CD8-positive, alpha-beta memory T cell (primary cell): Measurements from ENCODE around the gene AP3S2. TPM values are rescaled to one million over a fixed set of nuclear protein-coding genes. Genes with fewer than 3 reads are reported as not detected.
"Not testable (repeated sequence)": the region's sequence is repeated elsewhere in the genome, so short reads cannot be mapped to it uniquely, and the experiment has no call there.

Experiments used
- CTCF ChIA-PET: fragments of 350-600 bp; sonication (Branson Sonifier 250); formaldehyde crosslinking; loops from one replicate; lab custom pipeline; 2021; ENCODE audit warnings: antibody characterized with exemption; lab: Charles Lee
- POLR2A ChIA-PET: fragments of 350-600 bp; sonication (Branson Sonifier 250); formaldehyde crosslinking; loops from one replicate; lab custom pipeline; 2021; ENCODE audit warnings: antibody characterized with exemption; lab: Charles Lee
- DNase-seq, 5 donors: peaks; one replicate each; pipeline versions ENCODE4 v3.0.0 to v3.0.0-alpha.2; 2020 to 2022; ENCODE audit warnings: mixed read lengths in 1 of 5
- H3K27ac ChIP-seq: one replicate; pipeline ENCODE4 v1.7.0; 2013; ENCODE audit warnings: low read depth, mild to moderate bottlenecking, low read length, moderate library complexity
- H3K27me3 ChIP-seq: 2 replicates; pipeline ENCODE4 v1.7.0; 2013; ENCODE audit warnings: low read length, mild to moderate bottlenecking; ENCODE audit not compliant: insufficient read depth, poor library complexity, severe bottlenecking
- H3K36me3 ChIP-seq: 2 replicates; pipeline ENCODE4 v1.7.0; 2013; ENCODE audit warnings: mild to moderate bottlenecking, low read length, moderate library complexity; ENCODE audit not compliant: insufficient read depth
- H3K4me1 ChIP-seq: 2 replicates; pipeline ENCODE4 v1.7.0; 2013; ENCODE audit warnings: mild to moderate bottlenecking, low read length, moderate library complexity; ENCODE audit not compliant: insufficient read depth
- H3K4me3 ChIP-seq: 2 replicates; pipeline ENCODE4 v1.7.0; 2013; ENCODE audit warnings: mild to moderate bottlenecking, low read length
- H3K9me3 ChIP-seq: 2 replicates; pipeline ENCODE4 v1.7.0; 2013; ENCODE audit warnings: mild to moderate bottlenecking, low read length
- H3K27ac Mint-ChIP-seq, 8 donors: one replicate each; pipeline ENCODE4 v1.8.0; 2020 to 2021; ENCODE audit warnings: mixed read lengths in 8 of 8, mild to moderate bottlenecking in 6 of 8, inconsistent platforms in 3 of 8, moderate library complexity in 3 of 8
- H3K27me3 Mint-ChIP-seq, 2 donors: one replicate each; pipeline ENCODE4 v1.8.0; 2020 to 2021; ENCODE audit warnings: mixed read lengths in 2 of 2, mild to moderate bottlenecking in 1 of 2, moderate library complexity in 1 of 2
- H3K36me3 Mint-ChIP-seq, 3 donors: one replicate each; pipeline ENCODE4 v1.8.0; 2020 to 2021; ENCODE audit warnings: mixed read lengths in 3 of 3, inconsistent platforms in 1 of 3, mild to moderate bottlenecking in 1 of 3
- H3K4me1 Mint-ChIP-seq, 3 donors: one replicate each; pipeline ENCODE4 v1.8.0; 2020 to 2021; ENCODE audit warnings: mixed read lengths in 3 of 3, inconsistent platforms in 1 of 3, mild to moderate bottlenecking in 1 of 3
- H3K4me3 Mint-ChIP-seq, 7 donors: one replicate each; pipeline ENCODE4 v1.8.0; 2020 to 2021; ENCODE audit warnings: mixed read lengths in 7 of 7, mild to moderate bottlenecking in 6 of 7, moderate library complexity in 4 of 7, inconsistent platforms in 2 of 7
- H3K9me3 Mint-ChIP-seq, 5 donors: one replicate each; pipeline ENCODE4 v1.8.0; 2020 to 2022; ENCODE audit warnings: mixed read lengths in 5 of 5, mild to moderate bottlenecking in 3 of 5, moderate library complexity in 2 of 5, inconsistent platforms in 1 of 5
- polyA plus RNA-seq: library from polyadenylated mRNA; unstranded; fragments of 300-500 nt; fragmentation: Illumina TruSeq; gene quantifications from one replicate; pipeline ENCODE4 v1.2.3, GENCODE V29; 2021
- total RNA-seq, 2 experiments: library from RNA; stranded (reverse); gene quantifications; one replicate each; pipeline ENCODE4 v1.2.3, GENCODE V29; 2021

AP3S2 gene
- total and polyA plus RNA-seq, 3 experiments from 2014 or later = 23.5 to 35.8 (median 24.5) TPM

DNA sequence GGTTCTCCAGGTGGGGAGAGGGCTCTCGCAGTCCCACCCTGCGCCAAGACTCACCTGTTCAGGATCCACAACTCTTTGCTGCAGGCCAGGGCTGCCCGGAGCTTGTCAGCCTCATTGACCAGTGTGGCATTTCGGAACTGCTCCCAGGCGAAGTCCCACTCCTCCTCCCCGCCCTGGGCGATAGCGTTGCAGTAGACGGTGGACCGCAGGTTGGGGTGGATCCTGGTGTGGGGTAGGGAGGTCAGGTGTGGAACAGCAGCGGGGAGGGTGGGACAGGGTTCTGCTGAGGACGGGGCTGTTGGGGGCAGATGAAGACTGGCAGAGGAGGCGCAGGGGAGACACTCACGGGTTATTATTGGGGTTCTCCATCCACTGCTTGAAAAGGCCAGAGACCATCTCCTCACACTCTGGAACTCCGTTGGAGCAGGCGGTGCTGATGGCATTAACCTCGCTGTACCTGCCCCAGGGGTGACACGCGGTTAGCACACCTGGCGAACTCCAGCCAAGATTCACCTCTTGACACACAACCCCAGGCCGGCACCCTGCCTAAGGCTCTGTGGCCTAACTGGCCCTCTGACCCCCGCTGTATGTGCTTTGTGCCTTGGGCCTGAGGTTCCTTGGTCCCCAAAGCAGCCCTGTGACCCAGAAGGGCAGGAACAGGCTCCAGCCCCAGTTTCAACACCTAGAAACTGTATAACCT, 101.5 kb downstream of the AP3S2 start:
- H3K27me3 Mint-ChIP-seq = peaks cover 17 to 22% of the 10 kb centered on the region in 2 donors

DNA sequence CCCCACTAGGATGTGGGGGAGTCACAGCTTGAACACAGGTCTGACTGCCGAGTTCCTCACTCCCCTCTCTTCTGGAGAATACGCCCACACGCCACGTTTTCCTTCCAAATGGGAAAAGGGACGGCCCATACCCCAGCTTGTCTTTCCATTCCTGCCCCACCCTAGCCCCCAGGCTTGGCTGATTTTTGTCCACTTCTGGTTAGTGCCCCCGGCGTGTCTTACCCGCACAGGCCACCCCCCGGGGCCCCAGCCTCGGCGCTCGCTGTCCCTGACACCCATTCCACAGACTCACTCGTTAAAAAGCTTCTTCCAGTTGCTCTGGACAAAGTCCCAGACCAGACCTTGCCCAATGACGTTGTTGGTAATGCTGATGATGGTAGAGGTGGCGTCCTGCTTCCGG, 103.1 kb downstream of the AP3S2 start:
- Mint-ChIP-seq H3K9me3 (peaks cover 7 to 12% (median 10%) of the 10 kb centered on the region in 5 donors), H3K4me1 (no peaks in the 10 kb centered on the region), H3K27ac (no peak overlapping the region), H3K27me3 (peaks cover 19 to 21% of the 10 kb centered on the region in 2 donors), H3K36me3 (peaks cover 0 to 5% (median 0%) of the 10 kb centered on the region in 3 donors), H3K4me3 (no peak overlapping the region)
- ChIA-PET CTCF (no interaction called here), POLR2A (no interaction called here)
- DNase-seq = no peak
- Histone ChIP-seq H3K9me3 (no peaks in the 10 kb centered on the region), H3K27me3 (no peaks in the 10 kb centered on the region), H3K27ac (no peak overlapping the region), H3K4me3 (no peak overlapping the region), H3K36me3 (no peaks in the 10 kb centered on the region), H3K4me1 (no peaks in the 10 kb centered on the region)

More for the DNA sequence above, 101.5 kb downstream of the AP3S2 start:
- Mint-ChIP-seq H3K9me3 (peaks cover 12 to 23% (median 13%) of the 10 kb centered on the region in 5 donors), H3K4me3 (no peak overlapping the region), H3K27ac (no peak overlapping the region), H3K36me3 (peaks cover 0 to 5% (median 0%) of the 10 kb centered on the region in 3 donors), H3K4me1 (no peaks in the 10 kb centered on the region)
- Histone ChIP-seq H3K36me3 (no peaks in the 10 kb centered on the region), H3K27ac (no peak overlapping the region), H3K27me3 (no peaks in the 10 kb centered on the region), H3K9me3 (no peaks in the 10 kb centered on the region), H3K4me1 (no peaks in the 10 kb centered on the region), H3K4me3 (no peak overlapping the region)
- DNase-seq = no peak
- CTCF ChIA-PET = no interaction called here
- POLR2A ChIA-PET = no interaction called here

DNA sequence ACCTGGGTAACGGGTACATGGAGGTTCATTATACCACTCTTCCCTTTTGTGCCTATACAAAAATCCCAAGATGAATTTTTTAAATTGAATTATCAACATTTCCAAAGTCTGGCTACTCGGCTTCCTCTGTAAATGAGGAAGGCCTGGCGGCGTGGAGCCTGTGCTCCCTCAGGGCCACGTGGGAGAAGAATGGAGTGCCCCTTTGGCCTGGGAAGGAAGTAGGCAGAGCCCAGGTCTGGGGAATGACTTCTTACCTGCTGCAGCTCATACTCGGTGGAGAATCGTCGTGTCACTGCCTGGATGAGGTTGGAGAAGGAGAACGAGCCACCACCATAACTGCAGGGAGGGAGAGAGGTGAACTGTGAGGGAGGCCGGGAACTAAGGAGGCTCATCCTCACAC, 103.6 kb downstream of the AP3S2 start:
- POLR2A ChIA-PET = no interaction called here
- no peaks in the 10 kb centered on the region for H3K36me3 ChIP-seq
- CTCF ChIA-PET = no interaction called here

DNA sequence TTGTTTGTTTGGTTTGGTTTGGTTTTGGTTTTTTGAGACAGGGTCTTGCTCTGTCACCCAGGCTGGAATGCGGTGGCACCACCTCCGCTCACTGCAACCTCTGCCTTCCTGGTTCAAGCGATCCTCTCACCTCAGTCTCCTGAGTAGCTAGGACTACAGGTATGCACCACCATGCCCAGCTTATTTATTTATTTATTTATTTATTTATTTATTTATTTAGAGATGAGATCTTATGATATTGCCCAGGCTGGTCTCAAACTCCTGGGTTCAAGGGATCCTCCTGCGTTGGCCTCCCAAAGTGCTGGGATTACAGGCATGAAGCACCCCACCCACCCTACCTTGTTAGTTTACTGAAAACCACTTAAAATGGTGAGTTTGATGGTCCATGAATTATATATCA, 105.2 kb downstream of the AP3S2 start:
- DNase-seq, CTCF ChIA-PET, H3K9me3 ChIP-seq, H3K4me1 Mint-ChIP-seq, H3K27ac ChIP-seq, H3K36me3 Mint-ChIP-seq, H3K36me3 ChIP-seq, POLR2A ChIA-PET, H3K27me3 ChIP-seq, H3K4me3 ChIP-seq, H3K27ac Mint-ChIP-seq, H3K4me1 ChIP-seq, H3K4me3 Mint-ChIP-seq: not testable (repeated sequence)
- Mint-ChIP-seq H3K27me3 (peaks cover 19 to 23% of the 10 kb centered on the region in 2 donors), H3K9me3 (peaks cover 0 to 11% (median 9%) of the 10 kb centered on the region in 5 donors)

More for the DNA sequence above, 103.6 kb downstream of the AP3S2 start:
- no peak overlapping the region for H3K27ac ChIP-seq
- no peaks in the 10 kb centered on the region for H3K9me3 ChIP-seq
- H3K36me3 Mint-ChIP-seq = peaks cover 0 to 3% (median 0%) of the 10 kb centered on the region in 3 donors
- no peak overlapping the region for H3K4me3 ChIP-seq
- peaks cover 3 to 11% (median 9%) of the 10 kb centered on the region in 5 donors for H3K9me3 Mint-ChIP-seq
- H3K4me1 Mint-ChIP-seq = no peaks in the 10 kb centered on the region
- H3K27ac Mint-ChIP-seq = no peak overlapping the region
- no peaks in the 10 kb centered on the region for H3K27me3 ChIP-seq
- no peaks in the 10 kb centered on the region for H3K4me1 ChIP-seq
- H3K4me3 Mint-ChIP-seq = no peak overlapping the region
- no peak for DNase-seq
- H3K27me3 Mint-ChIP-seq = peaks cover 19 to 23% of the 10 kb centered on the region in 2 donors

DNA sequence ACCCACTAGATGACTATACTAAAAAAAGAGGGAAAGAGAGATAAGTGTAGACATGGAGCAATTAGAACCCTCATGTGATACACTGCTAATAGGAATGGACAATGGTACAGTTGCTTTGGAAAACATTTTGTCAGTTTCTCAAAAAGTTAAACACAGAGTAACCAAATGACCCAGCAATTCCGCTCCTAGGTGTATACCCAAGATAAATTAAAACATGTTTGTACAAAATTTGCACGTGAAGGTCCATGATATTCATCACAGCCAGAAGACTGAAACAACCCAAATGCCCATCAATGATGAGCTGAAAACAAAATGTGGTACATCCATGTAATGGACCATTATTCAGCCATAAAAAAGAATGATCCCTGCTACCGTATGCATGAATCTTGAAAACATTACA, 105.8 kb downstream of the AP3S2 start:
- no peaks in the 10 kb centered on the region for H3K4me1 ChIP-seq
- Mint-ChIP-seq H3K9me3 (peaks cover 0 to 11% (median 9%) of the 10 kb centered on the region in 5 donors), H3K36me3 (no peaks in the 10 kb centered on the region), H3K4me3 (no peak overlapping the region), H3K27ac (no peak overlapping the region), H3K4me1 (no peaks in the 10 kb centered on the region), H3K27me3 (peaks cover 16 to 24% of the 10 kb centered on the region in 2 donors)
- no peak overlapping the region for H3K27ac ChIP-seq
- H3K27me3 ChIP-seq = no peaks in the 10 kb centered on the region
- no peak overlapping the region for H3K4me3 ChIP-seq
- POLR2A ChIA-PET = no interaction called here
- H3K9me3 ChIP-seq = no peaks in the 10 kb centered on the region
- H3K36me3 ChIP-seq = no peaks in the 10 kb centered on the region
- DNase-seq = no peak
- CTCF ChIA-PET = no interaction called here

DNA sequence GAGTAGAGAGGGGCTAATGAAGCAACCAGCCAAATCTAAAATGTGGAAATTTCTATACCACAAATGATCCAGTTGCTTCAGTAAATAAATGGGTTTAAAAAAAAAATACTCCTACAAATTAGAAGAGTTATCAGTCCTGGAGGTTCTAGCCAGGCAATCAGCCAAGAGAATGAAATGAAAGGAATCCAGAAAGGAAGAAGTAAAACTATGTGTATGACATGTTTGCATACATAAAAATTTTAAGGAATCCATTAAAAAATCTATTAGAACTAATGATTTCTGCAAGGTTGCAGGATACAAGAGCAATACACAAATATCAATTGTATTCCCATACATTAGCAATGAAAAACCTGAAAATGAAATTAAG, 108.0 kb downstream of the AP3S2 start:
- H3K4me1 ChIP-seq = no peaks in the 10 kb centered on the region
- no peak overlapping the region for H3K27ac ChIP-seq
- ChIA-PET CTCF (no interaction called here), POLR2A (no interaction called here)
- Mint-ChIP-seq H3K36me3 (no peaks in the 10 kb centered on the region), H3K4me1 (no peaks in the 10 kb centered on the region), H3K27me3 (peaks cover 18 to 30% of the 10 kb centered on the region in 2 donors), H3K4me3 (no peak overlapping the region), H3K9me3 (peaks cover 0 to 11% (median 9%) of the 10 kb centered on the region in 5 donors), H3K27ac (no peak overlapping the region)
- peaks cover 4% of the 10 kb centered on the region for H3K27me3 ChIP-seq
- no peak for DNase-seq
- no peaks in the 10 kb centered on the region for H3K9me3 ChIP-seq
- no peak overlapping the region for H3K4me3 ChIP-seq
- H3K36me3 ChIP-seq = no peaks in the 10 kb centered on the region

DNA sequence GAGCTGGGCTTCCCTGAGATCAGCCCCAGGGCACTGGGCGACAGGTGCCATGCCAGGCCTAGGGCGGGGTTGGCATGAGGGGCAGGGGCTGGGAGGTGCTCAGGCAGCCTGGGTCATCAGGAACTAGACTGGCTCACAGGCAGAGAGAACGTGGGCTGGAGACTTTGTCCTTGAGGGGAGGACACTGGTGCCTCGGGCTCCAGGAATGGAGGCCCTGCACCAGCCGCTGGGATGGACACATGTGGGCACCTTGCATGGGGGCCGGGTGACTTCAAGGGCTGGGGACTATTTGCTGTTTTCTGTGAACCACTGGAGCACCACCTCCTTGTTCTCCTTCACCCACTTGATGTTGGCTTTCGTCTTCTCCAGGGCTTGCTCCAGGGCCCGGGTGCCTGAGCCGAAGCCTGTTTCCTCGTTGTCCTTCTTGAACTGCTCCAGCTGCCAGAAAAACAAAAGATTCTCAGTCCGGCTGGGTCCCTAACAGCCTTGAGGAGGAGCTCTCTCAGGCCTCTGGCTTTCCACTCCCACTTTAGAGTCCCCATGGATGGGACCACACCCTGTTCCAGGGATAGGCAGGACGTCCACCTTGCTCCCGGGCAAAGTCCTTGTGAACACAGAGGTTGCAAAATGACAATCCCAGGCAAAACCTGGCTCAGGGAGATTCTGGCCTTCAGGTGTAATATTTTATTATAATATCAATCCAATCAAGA, 108.6 kb downstream of the AP3S2 start:
- Histone ChIP-seq H3K4me3 (no peak overlapping the region), H3K27ac (no peak overlapping the region)
- no peak overlapping the region for H3K27ac Mint-ChIP-seq

DNA sequence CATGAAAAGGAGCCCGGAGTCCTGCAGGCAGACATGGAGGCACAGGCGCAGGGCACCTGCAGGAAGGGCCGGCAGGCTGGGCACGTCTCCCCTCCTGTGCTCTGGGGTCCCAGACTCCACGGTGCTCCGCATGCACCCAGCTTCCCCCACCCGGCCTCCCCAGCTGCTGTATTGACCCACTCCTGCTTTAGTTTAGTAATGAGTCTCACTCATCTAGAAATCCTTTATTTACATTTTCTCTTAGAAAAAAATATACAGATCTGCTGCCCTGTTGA, 109.2 kb downstream of the AP3S2 start:
- no peaks in the 10 kb centered on the region for H3K9me3 ChIP-seq
- no peak overlapping the region for H3K4me3 ChIP-seq
- H3K4me1 Mint-ChIP-seq = no peaks in the 10 kb centered on the region
- no peak for DNase-seq
- peaks cover 8% of the 10 kb centered on the region for H3K27me3 ChIP-seq
- no peak overlapping the region for H3K27ac Mint-ChIP-seq
- peaks cover 19 to 32% of the 10 kb centered on the region in 2 donors for H3K27me3 Mint-ChIP-seq
- H3K36me3 Mint-ChIP-seq = no peaks in the 10 kb centered on the region
- CTCF ChIA-PET = no interaction called here
- no peaks in the 10 kb centered on the region for H3K4me1 ChIP-seq
- POLR2A ChIA-PET = no interaction called here
- no peak overlapping the region for H3K4me3 Mint-ChIP-seq
- H3K9me3 Mint-ChIP-seq = peaks cover 0 to 11% (median 6%) of the 10 kb centered on the region in 5 donors
- no peaks in the 10 kb centered on the region for H3K36me3 ChIP-seq
- H3K27ac ChIP-seq = no peak overlapping the region

More for the DNA sequence above, 108.6 kb downstream of the AP3S2 start:
- H3K36me3 Mint-ChIP-seq = no peaks in the 10 kb centered on the region
- DNase-seq = no peak
- no peaks in the 10 kb centered on the region for H3K36me3 ChIP-seq
- H3K27me3 Mint-ChIP-seq = peaks cover 20 to 34% of the 10 kb centered on the region in 2 donors
- no peaks in the 10 kb centered on the region for H3K9me3 ChIP-seq
- no peaks in the 10 kb centered on the region for H3K4me1 ChIP-seq
- no peak overlapping the region for H3K4me3 Mint-ChIP-seq
- ChIA-PET CTCF (no interaction called here), POLR2A (no interaction called here)
- H3K9me3 Mint-ChIP-seq = peaks cover 0 to 11% (median 9%) of the 10 kb centered on the region in 5 donors
- H3K27me3 ChIP-seq = peaks cover 8% of the 10 kb centered on the region
- H3K4me1 Mint-ChIP-seq = no peaks in the 10 kb centered on the region
